ENCODE measurements around the gene PCDHGB2.
"Not testable (repeated sequence)": the region's sequence is repeated elsewhere in the genome, so short reads cannot be mapped to it uniquely, and the experiment has no call there.

PCDHGB2 gene

DNA sequence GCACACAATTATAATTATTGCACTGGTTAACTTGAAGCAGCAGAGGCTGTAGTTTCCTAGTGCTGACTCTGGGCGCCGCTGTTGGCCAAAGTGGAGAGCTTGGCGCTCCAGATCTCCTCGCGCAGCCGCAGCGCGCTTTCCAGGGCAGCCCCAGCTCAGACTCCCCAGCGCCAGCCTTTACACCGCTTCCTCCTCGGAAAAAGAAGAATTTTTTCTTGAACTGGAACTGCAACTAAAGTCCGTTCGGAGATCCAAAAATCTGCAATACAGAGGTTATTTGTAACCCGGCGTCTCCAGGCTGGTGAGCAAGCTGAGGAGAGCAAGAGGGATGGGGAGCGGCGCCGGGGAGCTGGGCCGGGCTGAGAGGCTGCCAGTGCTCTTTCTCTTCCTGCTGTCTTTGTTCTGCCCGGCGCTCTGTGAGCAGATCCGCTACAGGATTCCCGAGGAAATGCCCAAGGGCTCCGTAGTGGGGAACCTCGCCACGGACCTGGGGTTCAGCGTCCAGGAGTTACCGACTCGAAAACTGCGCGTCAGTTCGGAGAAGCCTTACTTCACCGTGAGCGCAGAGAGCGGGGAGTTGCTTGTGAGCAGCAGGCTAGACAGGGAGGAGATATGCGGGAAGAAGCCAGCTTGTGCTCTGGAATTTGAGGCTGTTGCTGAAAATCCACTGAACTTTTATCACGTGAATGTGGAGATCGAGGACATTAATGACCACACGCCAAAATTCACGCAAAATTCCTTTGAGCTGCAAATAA is 27.9 kb downstream of the PCDHGB2 start, which contains the start of gene PCDHGB4:
Gene PCDHGB4 (plus strand): TSS at position 142 of the 755 bp plus-strand sequence. CDS start 187 bp downstream, at position 329.
- DNase-seq = not testable (repeated sequence)

DNA sequence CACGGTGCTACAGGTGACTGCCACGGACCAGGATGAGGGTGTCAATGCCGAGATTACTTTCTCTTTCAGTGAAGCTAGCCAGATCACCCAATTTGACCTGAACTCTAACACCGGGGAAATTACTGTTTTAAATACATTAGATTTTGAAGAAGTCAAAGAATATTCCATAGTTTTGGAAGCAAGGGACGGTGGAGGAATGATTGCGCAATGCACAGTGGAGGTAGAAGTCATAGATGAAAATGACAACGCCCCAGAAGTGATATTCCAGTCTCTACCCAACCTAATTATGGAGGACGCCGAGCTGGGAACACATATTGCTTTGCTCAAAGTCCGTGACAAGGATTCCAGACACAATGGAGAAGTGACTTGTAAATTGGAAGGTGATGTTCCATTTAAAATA is 28.9 kb downstream of the PCDHGB2 start:
- DNase-seq = no peak

DNA sequence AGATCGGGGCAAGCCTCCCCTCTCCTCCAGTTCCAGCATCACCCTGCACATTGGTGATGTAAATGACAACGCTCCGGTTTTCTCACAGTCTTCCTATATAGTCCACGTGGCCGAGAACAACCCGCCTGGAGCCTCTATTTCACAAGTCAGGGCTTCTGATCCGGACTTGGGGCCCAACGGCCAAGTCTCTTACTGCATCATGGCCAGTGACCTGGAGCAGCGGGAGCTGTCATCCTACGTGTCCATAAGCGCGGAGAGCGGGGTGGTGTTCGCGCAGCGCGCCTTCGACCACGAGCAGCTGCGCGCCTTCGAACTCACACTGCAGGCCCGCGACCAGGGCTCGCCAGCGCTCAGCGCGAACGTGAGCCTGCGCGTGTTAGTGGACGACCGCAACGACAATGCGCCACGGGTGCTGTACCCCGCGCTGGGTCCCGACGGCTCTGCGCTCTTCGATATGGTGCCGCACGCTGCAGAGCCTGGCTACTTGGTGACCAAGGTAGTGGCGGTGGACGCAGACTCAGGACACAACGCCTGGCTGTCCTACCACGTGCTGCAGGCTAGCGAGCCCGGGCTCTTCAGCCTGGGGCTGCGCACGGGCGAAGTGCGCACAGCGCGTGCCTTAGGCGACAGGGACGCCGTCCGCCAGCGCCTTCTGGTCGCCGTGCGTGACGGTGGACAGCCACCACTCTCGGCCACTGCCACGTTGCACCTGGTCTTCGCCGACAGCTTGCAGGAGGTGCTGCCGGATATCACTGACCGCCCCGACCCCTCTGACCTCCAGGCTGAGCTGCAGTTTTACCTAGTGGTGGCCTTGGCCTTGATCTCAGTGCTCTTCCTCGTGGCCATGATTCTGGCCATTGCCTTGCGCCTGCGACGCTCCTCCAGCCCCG is 29.6 kb downstream of the PCDHGB2 start:
- DNase-seq = no peak

- DNase-seq = no peak
These were observed 32.8 kb downstream of the PCDHGB2 start, which contains the start of gene PCDHGA8 for GRCh38 chr5:141392429-141393198. Gene PCDHGA8 (plus strand): TSS chr5:141392633. CDS start chr5:141392814, 181 bp downstream.

- no peak for DNase-seq
These were observed 33.5 kb downstream of the PCDHGB2 start for GRCh38 chr5:141393267-141393666.

DNA sequence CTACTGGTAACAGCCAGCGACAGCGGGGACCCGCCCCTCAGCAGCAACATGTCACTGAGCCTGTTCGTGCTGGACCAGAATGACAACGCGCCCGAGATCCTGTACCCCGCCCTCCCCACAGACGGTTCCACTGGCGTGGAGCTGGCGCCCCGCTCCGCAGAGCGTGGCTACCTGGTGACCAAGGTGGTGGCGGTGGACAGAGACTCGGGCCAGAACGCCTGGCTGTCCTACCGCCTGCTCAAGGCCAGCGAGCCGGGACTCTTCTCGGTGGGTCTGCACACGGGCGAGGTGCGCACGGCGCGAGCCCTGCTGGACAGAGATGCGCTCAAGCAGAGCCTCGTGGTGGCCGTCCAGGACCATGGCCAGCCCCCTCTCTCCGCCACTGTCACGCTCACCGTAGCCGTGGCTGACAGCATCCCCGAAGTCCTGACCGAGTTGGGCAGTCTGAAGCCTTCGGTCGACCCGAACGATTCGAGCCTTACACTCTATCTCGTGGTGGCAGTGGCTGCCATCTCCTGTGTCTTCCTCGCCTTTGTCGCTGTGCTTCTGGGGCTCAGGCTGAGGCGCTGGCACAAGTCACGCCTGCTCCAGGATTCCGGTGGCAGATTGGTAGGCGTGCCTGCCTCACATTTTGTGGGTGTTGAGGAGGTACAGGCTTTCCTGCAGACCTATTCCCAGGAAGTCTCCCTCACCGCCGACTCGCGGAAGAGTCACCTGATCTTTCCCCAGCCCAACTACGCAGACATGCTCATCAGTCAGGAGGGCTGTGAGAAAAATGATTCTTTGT is 34.8 kb downstream of the PCDHGB2 start:
- not testable (repeated sequence) for DNase-seq

DNA sequence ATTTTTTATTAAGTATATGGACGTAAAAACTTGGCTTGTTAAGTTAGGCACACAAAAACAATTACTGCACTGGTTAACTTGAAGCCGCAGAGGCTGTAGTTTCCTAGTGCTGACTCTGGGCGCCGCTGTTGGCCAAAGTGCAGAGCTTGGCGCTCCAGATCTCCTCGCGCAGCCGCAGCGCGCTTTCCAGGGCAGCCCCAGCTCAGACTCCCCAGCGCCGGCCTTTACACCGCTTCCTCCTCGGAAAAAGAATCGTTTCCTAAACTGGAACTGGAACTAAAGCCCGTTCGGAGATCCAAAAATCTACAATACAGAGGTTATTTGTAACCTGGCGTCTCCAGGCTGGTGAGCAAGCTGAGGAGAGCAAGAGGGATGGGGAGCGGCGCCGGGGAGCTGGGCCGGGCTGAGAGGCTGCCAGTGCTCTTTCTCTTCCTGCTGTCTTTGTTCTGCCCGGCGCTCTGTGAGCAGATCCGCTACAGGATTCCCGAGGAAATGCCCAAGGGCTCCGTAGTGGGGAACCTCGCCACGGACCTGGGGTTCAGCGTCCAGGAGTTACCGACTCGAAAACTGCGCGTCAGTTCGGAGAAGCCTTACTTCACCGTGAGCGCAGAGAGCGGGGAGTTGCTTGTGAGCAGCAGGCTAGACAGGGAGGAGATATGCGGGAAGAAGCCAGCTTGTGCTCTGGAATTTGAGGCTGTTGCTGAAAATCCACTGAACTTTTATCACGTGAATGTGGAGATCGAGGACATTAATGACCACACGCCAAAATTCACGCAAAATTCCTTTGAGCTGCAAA is 38.2 kb downstream of the PCDHGB2 start, which contains the start of gene PCDHGB5:
Gene PCDHGB5 (plus strand): TSS at position 192 of the 796 bp plus-strand sequence. CDS start 181 bp downstream, at position 373.
- not testable (repeated sequence) for DNase-seq

GRCh38 chr5:141398608-141399007 is 38.8 kb downstream of the PCDHGB2 start:
- DNase-seq = no peak

GRCh38 chr5:141399555-141400258 is 39.9 kb downstream of the PCDHGB2 start:
- no peak for DNase-seq

DNA sequence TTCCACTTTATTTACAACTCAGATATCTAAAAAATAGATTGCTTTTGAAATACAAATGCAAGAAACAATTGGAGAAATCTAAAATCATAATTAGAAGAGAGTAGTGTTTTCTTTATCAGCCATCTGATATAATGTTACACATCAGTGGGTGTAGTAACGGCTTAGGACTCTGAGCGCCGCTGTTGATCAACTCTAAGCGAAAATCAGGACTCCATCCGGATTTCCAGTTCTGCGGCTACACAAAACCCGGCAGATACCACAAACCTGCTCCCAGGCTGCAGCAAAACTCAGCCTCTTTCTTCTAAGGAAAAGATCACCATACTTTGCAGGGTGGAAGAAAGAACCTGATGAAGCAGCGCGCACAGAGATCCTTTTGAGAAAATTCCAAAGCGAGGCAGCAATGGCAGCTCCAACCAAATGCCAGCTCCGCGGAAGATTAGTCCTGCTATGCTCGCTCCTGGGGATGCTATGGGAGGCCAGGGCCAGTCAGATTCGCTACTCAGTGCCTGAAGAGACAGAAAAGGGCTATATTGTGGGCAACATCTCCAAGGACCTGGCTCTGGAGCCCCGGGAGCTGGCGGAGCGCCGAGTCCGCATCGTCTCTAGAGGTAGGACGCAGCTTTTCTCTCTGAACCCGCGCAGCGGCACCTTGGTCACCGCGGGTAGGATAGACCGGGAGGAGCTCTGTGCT is 42.9 kb downstream of the PCDHGB2 start, which contains the start of gene PCDHGA9:
Gene PCDHGA9 (plus strand): TSS at position 226 of the 691 bp plus-strand sequence. CDS start 175 bp downstream, at position 401.
- no peak for DNase-seq

GRCh38 chr5:141403387-141403786 is 43.6 kb downstream of the PCDHGB2 start:
- DNase-seq = no peak

GRCh38 chr5:141407790-141408505 is 48.2 kb downstream of the PCDHGB2 start, which contains the start of gene PCDHGB6:
Gene PCDHGB6 (plus strand): TSS chr5:141408021. CDS start chr5:141408203, 182 bp downstream.
- DNase-seq = not testable (repeated sequence)

DNA sequence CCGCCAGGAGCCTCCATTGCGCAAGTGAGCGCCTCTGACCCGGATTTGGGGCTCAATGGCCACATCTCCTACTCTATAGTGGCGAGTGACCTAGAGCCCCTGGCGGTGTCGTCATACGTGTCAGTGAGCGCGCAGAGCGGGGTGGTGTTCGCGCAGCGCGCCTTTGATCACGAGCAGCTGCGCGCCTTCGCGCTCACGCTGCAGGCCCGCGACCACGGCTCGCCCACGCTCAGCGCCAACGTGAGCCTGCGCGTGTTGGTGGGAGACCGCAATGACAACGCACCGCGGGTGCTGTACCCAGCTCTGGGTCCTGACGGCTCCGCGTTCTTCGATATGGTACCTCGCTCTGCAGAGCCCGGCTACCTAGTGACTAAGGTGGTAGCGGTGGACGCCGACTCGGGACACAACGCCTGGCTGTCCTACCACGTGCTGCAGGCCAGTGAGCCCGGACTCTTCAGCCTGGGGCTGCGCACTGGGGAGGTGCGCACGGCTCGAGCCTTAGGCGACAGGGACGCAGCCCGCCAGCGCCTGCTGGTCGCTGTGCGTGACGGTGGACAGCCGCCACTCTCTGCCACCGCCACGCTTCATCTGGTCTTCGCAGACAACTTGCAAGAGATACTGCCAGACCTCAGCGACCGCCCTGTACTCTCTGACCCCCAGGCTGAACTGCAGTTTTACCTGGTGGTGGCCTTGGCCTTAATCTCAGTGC is 50.0 kb downstream of the PCDHGB2 start:
- no peak for DNase-seq

- DNase-seq = no peak
These were observed 51.8 kb downstream of the PCDHGB2 start for GRCh38 chr5:141411575-141411974.

All from NCI-H226 (cell line).